NOMO-1 (cell line): Measurements from ENCODE around the gene JUNB.

Experiments
- DNase-seq, 2 experiments: peaks; one replicate each; lab custom pipeline; 2025; ENCODE audit not compliant: unreplicated experiment in 2 of 2; lab: John Stamatoyannopoulos, UW

JUNB gene

DNA sequence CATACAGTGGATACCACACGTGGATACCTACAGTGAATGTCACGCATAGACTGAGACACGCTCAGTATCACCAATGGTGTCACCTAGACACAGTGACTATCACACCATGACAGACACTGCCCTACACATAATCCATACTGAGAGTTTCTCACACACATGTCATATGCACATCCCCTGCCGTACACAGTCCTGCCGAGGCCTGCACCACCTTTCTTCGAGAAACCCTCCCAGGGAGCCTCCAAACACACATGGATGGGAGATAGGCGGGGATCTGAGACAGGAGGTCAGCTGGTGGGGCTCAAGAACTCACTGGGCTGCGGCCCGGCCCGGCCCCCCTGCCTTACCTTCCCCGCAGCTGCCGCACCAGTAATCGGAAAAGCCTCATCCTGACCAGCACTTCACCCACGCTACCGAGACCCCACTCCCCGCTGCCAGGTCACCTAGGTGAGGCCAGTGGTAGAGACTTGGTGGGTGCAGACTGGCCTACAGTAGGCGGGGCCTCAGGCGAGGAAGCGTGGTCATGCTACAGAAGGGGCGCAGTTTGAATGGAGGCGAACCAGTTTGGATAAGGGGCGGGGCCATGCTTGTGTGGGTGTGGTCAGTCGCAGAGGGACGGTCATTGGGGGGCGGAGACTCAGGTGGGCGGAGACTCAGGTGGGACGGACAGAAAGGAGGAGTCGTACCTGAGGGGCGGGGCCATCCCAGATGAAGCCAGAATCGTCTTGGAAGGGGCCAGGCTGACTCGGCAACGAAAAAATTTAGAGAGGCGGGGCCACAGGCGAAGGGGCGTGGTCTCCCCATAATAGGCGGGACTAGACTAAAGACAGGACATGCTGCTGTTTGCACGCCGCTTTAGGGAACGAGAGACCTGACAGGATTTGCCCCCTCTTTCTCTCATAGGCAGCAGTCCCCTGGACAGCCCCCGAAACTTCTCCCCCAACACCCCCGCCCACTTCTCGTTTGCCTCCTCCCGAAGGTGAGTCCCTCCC is 49.1 kb downstream of the JUNB start:
- no peak for DNase-seq

DNA sequence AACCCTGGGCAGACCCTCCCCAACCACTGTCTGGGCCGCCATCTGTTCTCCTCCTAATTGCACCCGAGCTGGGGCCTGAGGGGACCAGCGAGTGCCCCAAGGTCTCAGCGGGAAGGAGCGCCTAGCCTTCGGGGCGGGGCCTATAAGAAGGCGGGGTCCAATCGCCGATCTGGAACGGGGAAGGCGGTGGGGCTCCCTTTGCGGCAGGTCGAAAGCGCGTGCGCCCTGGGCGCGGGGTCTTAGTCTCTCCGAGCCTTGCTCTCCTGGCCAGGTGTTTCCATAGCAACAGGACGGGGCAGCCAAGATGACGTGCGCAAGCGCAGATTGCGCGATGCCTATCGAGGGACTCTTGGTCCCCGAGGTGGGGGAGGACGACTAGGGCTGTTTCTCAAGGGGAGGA is 49.8 kb downstream of the JUNB start:
- DNase-seq = no peak

DNA sequence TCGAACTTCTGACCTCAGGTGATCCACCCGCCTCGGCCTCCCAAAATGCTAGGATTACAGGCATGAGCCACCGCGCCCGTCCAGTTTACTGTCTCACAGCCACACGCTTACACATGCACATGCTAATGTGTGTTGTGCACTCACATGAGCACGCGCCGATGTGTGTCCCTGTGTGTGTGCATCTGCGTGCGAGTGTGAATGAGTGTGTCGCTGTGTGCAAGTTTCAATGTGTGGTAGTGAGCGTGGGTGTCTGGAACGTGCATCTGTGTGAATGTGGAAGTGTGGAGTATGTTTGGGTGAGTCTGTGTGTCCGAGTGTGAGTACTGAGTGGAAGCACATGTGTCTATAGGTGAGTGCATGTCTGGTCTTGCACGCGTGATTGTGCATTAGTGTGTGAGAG is 51.2 kb downstream of the JUNB start:
- no peak for DNase-seq
